Astrocyte of the cerebellum (primary cell): ENCODE data around the gene UNC93A.
"Not testable (repeated sequence)": the region's sequence is repeated elsewhere in the genome, so short reads cannot be mapped to it uniquely, and the experiment has no call there.

Experiments
- DNase-seq: peaks from one replicate; pipeline ENCODE4 v3.0.0-alpha.2; 2011; ENCODE audit warnings: low read depth
- H3K4me3 ChIP-seq: 2 replicates; pipeline ENCODE4 v1.5.1; 2011; ENCODE audit warnings: mild to moderate bottlenecking, low read depth, low read length, moderate library complexity
- in situ Hi-C: cut with HindIII; loops from 2 replicates; pipeline ENCODE4 v1.10.0; 2017; ENCODE audit warnings: low sequenced_read_pairs
- TF ChIP-seq, protein P1 (sequence below): IDR thresholded peaks from 2 replicates; pipeline ENCODE4 v1.5.1; 2012; ENCODE audit warnings: low read length, low read depth, moderate library complexity, mild to moderate bottlenecking; ENCODE audit errors: missing control alignments

UNC93A gene

DNA sequence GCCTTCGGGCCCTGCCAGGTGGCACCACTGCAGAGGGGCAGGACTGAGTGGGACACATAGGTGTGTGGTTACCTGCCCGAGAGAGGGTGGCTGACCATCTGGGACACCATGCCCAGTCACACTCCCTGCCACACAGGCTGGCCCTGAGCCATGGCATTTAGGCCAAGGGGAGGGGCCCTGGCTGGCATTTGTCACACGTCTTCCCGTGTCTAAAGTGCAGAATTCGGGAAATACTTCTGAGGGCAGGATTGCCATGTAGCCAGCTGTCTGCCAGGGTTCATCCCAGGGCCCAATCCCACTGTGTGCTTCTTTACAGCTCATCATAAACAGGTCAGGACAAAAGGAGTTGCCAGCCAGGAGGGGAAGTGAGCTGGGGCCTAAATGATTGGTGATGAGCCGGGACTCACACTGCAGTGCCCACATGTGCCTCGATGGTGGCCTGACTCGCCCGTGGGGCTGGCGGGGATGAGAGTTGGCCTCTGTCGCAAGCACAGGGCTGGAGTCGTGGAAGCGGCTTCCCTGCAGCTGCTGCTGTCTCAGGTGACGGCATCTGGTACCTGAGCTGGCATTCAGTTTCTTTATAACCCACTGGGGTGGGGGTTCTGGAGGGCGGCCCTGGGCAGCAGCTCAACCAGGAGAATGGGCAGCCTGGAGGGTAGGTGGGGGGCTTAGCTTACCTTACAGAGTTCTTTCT, 5.9 kb upstream of the UNC93A start:
- H3K4me3 ChIP-seq = no peak overlapping the region
- in situ Hi-C loops = no loop called here
- TF ChIP-seq, protein P1, sequence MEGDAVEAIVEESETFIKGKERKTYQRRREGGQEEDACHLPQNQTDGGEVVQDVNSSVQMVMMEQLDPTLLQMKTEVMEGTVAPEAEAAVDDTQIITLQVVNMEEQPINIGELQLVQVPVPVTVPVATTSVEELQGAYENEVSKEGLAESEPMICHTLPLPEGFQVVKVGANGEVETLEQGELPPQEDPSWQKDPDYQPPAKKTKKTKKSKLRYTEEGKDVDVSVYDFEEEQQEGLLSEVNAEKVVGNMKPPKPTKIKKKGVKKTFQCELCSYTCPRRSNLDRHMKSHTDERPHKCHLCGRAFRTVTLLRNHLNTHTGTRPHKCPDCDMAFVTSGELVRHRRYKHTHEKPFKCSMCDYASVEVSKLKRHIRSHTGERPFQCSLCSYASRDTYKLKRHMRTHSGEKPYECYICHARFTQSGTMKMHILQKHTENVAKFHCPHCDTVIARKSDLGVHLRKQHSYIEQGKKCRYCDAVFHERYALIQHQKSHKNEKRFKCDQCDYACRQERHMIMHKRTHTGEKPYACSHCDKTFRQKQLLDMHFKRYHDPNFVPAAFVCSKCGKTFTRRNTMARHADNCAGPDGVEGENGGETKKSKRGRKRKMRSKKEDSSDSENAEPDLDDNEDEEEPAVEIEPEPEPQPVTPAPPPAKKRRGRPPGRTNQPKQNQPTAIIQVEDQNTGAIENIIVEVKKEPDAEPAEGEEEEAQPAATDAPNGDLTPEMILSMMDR = no peak
- no peak for DNase-seq

DNA sequence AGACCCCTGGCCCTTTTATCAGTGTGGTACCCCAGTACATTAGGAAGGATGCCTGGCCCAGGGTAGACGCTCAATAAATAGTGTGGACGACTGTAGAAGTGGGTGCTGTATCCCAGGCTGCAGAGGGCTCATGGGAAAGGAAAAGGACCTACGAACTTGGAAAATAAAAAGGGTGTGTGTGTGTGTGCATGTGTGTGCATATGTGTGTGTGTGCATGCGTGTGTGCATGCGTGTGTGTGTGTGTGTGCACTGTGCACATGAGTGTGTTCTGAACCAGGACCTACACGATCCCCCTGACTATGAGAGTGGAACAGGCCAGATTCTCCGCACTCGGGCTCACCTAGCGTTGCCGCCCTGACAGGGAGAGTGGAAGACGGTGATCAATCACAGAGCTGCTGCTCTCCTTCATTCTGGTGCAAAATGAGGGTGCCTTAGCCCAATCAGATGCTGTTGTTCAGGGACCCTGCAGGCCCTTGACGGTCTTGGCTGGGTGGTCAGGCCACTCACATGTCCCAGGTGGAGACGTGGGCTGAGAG, 3.5 kb upstream of the UNC93A start:
- in situ Hi-C loops = no loop called here
- DNase-seq = no peak
- TF ChIP-seq, protein P1 = no peak
- H3K4me3 ChIP-seq = no peak overlapping the region

DNA sequence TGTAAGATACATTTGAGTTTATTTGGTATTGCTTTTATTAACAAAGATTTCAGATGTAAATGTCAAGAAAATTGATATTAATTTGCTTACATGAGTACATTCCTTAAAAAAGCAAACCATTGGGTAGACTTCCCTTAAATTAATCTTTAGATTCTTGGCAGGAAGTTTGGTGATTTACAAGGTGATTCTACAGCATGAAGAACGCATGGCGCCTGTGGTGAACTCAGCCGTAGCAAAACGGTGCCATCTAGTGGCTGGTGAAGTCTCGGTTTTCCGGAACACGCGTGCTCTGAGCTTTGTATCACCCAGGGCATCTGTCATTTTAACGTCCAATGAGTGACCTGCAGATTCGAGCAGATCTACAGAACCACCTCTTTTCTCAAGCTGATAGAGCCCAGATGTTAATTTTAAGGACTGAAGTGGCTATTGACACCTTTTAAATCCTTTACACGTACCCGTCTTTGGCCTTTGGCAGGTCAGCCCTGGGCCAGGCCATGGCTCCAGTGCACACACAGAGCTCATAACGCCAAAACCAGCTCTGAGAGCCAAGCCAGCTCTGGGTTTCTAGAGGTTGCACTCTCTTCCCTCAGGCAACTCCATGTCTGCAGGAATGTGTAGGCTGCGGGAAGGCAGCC, 2.4 kb upstream of the UNC93A start:
- TF ChIP-seq, protein P1 = peak; percentile 56
- H3K4me3 ChIP-seq, in situ Hi-C loops: not testable (repeated sequence)
- DNase-seq = peak; percentile 12

DNA sequence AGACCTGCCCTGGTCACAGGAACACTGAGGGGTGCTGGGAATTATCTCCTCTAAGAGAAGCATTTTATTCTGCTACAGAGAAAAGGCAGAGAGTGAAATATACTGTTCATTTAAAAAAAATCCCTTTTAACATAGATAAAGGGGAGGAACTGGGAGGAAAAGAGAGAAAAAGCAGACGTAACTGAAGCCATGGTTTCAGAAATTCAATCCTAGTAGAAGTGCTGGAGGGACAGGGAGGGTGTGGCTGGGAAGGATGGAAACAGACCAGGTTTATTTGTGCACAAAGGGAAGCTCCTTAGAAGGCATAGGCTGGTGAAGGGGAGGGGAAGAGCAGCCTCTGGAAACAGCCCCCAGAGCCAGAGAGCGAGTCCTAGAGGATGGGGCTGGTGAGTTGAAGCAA, 1.8 kb upstream of the UNC93A start:
- in situ Hi-C loops, H3K4me3 ChIP-seq, DNase-seq: not testable (repeated sequence)

DNA sequence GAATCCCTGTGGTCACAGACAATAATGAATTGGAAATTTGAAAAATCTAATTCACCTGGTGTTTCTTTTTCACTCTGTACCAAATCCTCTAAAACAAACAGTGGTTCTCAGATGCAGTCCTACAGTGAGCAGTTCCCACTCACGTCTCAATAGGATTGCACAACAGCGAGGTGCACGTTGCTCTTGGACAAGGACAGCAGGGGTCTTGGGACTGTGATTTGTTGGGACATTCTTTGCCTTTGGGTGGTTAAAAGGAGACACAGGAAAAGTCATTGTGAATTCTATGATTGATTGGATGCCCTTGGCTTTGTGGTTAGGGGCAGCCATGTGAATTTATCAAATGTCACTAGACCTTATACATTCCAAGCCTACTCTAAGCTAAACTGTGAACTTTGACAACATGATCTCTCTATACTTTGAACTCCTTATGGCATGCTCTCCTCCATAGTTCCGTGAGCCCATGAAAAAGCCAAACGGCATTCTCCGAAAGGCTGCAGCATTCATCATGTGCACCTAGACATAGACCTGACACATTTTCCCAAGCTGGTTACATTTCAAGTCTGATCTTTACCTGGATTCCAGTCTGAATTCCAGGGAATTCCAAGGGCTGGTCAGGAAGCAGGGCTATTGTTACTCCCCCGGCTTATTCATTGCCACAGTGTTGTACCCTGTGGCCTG, 647 bp downstream of the UNC93A start:
- in situ Hi-C loops = no loop called here
- TF ChIP-seq, protein P1 = no peak
- H3K4me3 ChIP-seq = no peak overlapping the region
- DNase-seq = no peak

DNA sequence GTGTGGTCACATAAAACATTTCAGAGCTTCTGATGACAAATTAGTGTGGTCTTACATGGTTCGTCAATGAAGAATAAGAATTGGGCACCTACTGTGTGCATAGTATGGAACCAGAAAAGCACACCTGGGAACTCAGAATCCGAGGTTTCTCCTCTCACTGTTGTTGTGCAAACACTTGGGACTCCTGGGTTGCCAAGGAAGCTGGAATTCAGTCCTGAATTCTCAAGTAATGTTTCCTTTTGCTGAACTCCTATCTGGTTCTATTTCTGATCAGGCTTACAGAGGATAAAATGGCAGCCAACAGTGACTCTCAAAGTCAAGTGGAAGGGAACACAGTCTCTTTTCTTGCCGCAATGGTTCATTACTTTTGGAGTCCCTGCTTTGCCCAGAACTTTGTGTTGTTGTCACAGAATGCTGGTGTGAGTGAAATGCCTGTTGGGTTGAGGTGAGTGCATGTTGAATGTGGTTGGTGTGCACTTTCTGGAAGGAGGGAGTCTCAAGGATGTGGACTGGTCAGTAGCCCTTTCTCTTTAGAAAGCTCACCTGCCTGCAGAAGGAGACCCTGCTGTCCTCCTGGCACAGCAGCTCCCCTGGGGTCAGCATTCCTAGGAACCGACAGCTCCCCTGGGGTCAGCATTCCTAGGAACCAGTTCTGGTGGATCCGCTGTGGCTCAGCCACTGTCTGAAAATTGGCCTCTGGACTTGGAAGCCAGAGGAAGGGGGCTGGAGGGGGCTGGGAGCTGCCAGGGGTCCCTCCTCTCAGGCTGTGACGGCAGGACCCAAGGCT, 1.4 kb downstream of the UNC93A start:
- in situ Hi-C loops = no loop called here
- no peak for DNase-seq
- no peak overlapping the region for H3K4me3 ChIP-seq
- TF ChIP-seq, protein P1 = no peak
